H1 (cell line): ENCODE results near the gene PRKN. TPM values are rescaled to one million over a fixed set of nuclear protein-coding genes. Genes with fewer than 3 reads are reported as not detected.

Experiments
- CTCF ChIA-PET: fragments of 300-600 bp; sonication (Branson Sonifier 250); formaldehyde crosslinking; loops from one replicate; lab custom pipeline; 2021; ENCODE audit not compliant: partially characterized antibody; lab: Charles Lee
- POLR2A ChIA-PET: fragments of 300-600 bp; sonication (Branson Sonifier 250); formaldehyde crosslinking; loops from one replicate; lab custom pipeline; 2021; ENCODE audit warnings: inconsistent platforms; ENCODE audit not compliant: partially characterized antibody; lab: Charles Lee
- DNase-seq, 2 experiments: peaks; one replicate each; pipeline versions ENCODE4 v3.0.0 to v3.0.0-alpha.2; 2010 to 2022; ENCODE audit warnings: low spot score in 2 of 2, low read depth in 1 of 2, mixed read lengths in 1 of 2
- FAIRE-seq: peaks from 2 replicates; lab custom pipeline; 2011; peaks lifted over from hg19 to GRCh38; lab: Jason Lieb, UNC
- H2AFZ ChIP-seq: 2 replicates; pipeline ENCODE4 v1.8.1; 2012; ENCODE audit warnings: low read length, inconsistent platforms
- H2AK5ac ChIP-seq: 2 replicates; pipeline ENCODE4 v1.6.1; 2013; ENCODE audit warnings: low read depth, low read length
- H2BK120ac ChIP-seq: replicated peaks from 2 replicates; pipeline ENCODE3; 2013; ENCODE audit warnings: low read depth, low read length, inconsistent platforms
- H2BK12ac ChIP-seq: 2 replicates; pipeline ENCODE4 v1.6.1; 2013; ENCODE audit warnings: low read depth, low read length
- H2BK15ac ChIP-seq: 2 replicates; pipeline ENCODE4 v1.6.1; 2013; ENCODE audit warnings: low read length
- H2BK20ac ChIP-seq: 2 replicates; pipeline ENCODE4 v1.6.1; 2013; ENCODE audit warnings: low read length
- H2BK5ac ChIP-seq: 2 replicates; pipeline ENCODE4 v1.6.1; 2013; ENCODE audit warnings: low read depth, low read length
- H3K14ac ChIP-seq: 2 replicates; pipeline ENCODE4 v1.6.1; 2013; ENCODE audit warnings: inconsistent platforms; ENCODE audit not compliant: insufficient read length
- H3K18ac ChIP-seq: 2 replicates; pipeline ENCODE4 v1.6.1; 2013; ENCODE audit warnings: low read length; ENCODE audit errors: extremely low read depth
- H3K23ac ChIP-seq: 2 replicates; pipeline ENCODE4 v1.6.1; 2013; ENCODE audit warnings: inconsistent platforms; ENCODE audit not compliant: insufficient read length
- H3K23me2 ChIP-seq: 2 replicates; pipeline ENCODE4 v1.6.1; 2013; ENCODE audit warnings: low read depth, low read length
- H3K27ac ChIP-seq: 2 replicates; pipeline ENCODE4 v1.6.1; 2011; ENCODE audit warnings: low read depth, low read length, inconsistent platforms
- H3K27me3 ChIP-seq, 4 experiments: replicated peaks in 1 of 4; 1 replicate in 1 of 4; 2 replicates in 3 of 4; pipeline versions ENCODE4 v1.6.1 to v1.8.1; 2011 to 2013; ENCODE audit warnings: low read length in 3 of 4, mild to moderate bottlenecking in 3 of 4, inconsistent platforms in 2 of 4, mixed read lengths in 2 of 4, moderate library complexity in 1 of 4; ENCODE audit not compliant: control insufficient read depth in 3 of 4, insufficient read depth in 3 of 4; ENCODE audit errors: extremely low read depth in 1 of 4
- H3K36me3 ChIP-seq, 4 experiments: 2 replicates each; pipeline versions ENCODE4 v1.6.1 to v1.8.1; 2011 to 2013; ENCODE audit warnings: mild to moderate bottlenecking in 4 of 4, low read length in 3 of 4, moderate library complexity in 2 of 4, control low read depth in 1 of 4, inconsistent platforms in 1 of 4; ENCODE audit not compliant: insufficient read depth in 4 of 4, control insufficient read depth in 2 of 4
- H3K4ac ChIP-seq: replicated peaks from 2 replicates; pipeline ENCODE3; 2013; ENCODE audit warnings: low read length, low read depth, mixed read lengths, inconsistent platforms; ENCODE audit not compliant: insufficient read length
- H3K4me1 ChIP-seq, 4 experiments: replicated peaks in 1 of 4; 1 replicate in 1 of 4; 2 replicates in 3 of 4; pipeline versions ENCODE4 v1.6.1 to v1.8.1; 2011 to 2013; ENCODE audit warnings: low read length in 3 of 4, inconsistent platforms in 2 of 4, mixed read lengths in 1 of 4; ENCODE audit not compliant: insufficient read depth in 4 of 4, control insufficient read depth in 3 of 4
- H3K4me2 ChIP-seq, 2 experiments: 2 replicates each; pipeline versions ENCODE4 v1.6.1 to v1.8.1; 2011 to 2013; ENCODE audit warnings: low read depth in 2 of 2, low read length in 2 of 2, control low read depth in 1 of 2, inconsistent platforms in 1 of 2, mild to moderate bottlenecking in 1 of 2; ENCODE audit not compliant: insufficient read depth in 1 of 2
- H3K4me3 ChIP-seq, 4 experiments: fragments of 200-600, 300-600 bp in 1 of 4; sonication (generic), shearing (Covaris generic), sonication (Bioruptor Twin) in 1 of 4; 2 replicates each; pipeline versions ENCODE4 v1.5.1 to v1.8.1; 2011 to 2016; ENCODE audit warnings: low read length in 4 of 4, low read depth in 3 of 4, control low read depth in 2 of 4, inconsistent platforms in 2 of 4, mild to moderate bottlenecking in 2 of 4, mixed read lengths in 1 of 4, moderate library complexity in 1 of 4; ENCODE audit not compliant: insufficient read depth in 2 of 4; ENCODE audit errors: extremely low read depth in 1 of 4
- H3K56ac ChIP-seq: replicated peaks from 2 replicates; pipeline ENCODE3; 2013; ENCODE audit warnings: low read depth, mild to moderate bottlenecking, mixed read lengths, low read length, inconsistent platforms; ENCODE audit not compliant: insufficient read length
- H3K79me1 ChIP-seq: 2 replicates; pipeline ENCODE4 v1.6.1; 2013; ENCODE audit warnings: low read depth, low read length, control low read depth
- H3K79me2 ChIP-seq, 2 experiments: 2 replicates each; pipeline versions ENCODE4 v1.6.1 to v1.8.1; 2012 to 2013; ENCODE audit warnings: low read length in 2 of 2, mild to moderate bottlenecking in 2 of 2, inconsistent platforms in 1 of 2; ENCODE audit not compliant: insufficient read depth in 2 of 2, control insufficient read depth in 1 of 2
- H3K9ac ChIP-seq, 4 experiments: replicated peaks in 1 of 4; 1 replicate in 1 of 4; 2 replicates in 3 of 4; pipeline versions ENCODE4 v1.6.1 to v1.8.1; 2011 to 2013; ENCODE audit warnings: low read depth in 3 of 4, low read length in 3 of 4, control low read depth in 2 of 4, mild to moderate bottlenecking in 2 of 4, moderate library complexity in 2 of 4, inconsistent platforms in 1 of 4; ENCODE audit errors: extremely low read depth in 1 of 4
- H3K9me3 ChIP-seq, 2 experiments: 2 replicates each; pipeline versions ENCODE4 v1.6.1 to v1.8.1; 2012 to 2013; ENCODE audit warnings: mild to moderate bottlenecking in 2 of 2, moderate library complexity in 2 of 2, control low read depth in 1 of 2, inconsistent platforms in 1 of 2, low read depth in 1 of 2, low read length in 1 of 2, mixed read lengths in 1 of 2; ENCODE audit not compliant: insufficient read depth in 2 of 2
- H4K20me1 ChIP-seq, 2 experiments: replicated peaks in 1 of 2; 2 replicates each; pipeline versions ENCODE3 to v1.8.1; 2011 to 2013; ENCODE audit warnings: inconsistent platforms in 2 of 2, low read length in 2 of 2, mild to moderate bottlenecking in 1 of 2; ENCODE audit not compliant: insufficient read depth in 2 of 2, control insufficient read depth in 1 of 2
- H4K5ac ChIP-seq: 2 replicates; pipeline ENCODE4 v1.6.1; 2013; ENCODE audit warnings: low read length, low read depth, mixed read lengths, inconsistent platforms; ENCODE audit not compliant: insufficient read length
- H4K8ac ChIP-seq: 2 replicates; pipeline ENCODE4 v1.8.0; 2013; ENCODE audit warnings: mild to moderate bottlenecking, moderate library complexity, low read length, inconsistent platforms; ENCODE audit not compliant: insufficient read depth; ENCODE audit errors: extremely low read depth
- H4K91ac ChIP-seq: replicated peaks from 2 replicates; pipeline ENCODE3; 2013; ENCODE audit warnings: low read length, mixed read lengths, inconsistent platforms; ENCODE audit not compliant: insufficient read length
- BCL11A ChIP-seq, 2 experiments: IDR thresholded peaks; one replicate each; pipeline ENCODE4 v1.6.1; 2011; ENCODE audit warnings: low read depth in 2 of 2, low read length in 2 of 2, mild to moderate bottlenecking in 2 of 2
- GABPA ChIP-seq: IDR thresholded peaks from 2 replicates; pipeline ENCODE4 v1.6.1; 2011; ENCODE audit warnings: mild to moderate bottlenecking, low read length, moderate library complexity, borderline replicate concordance; ENCODE audit not compliant: insufficient read depth
- KDM4A ChIP-seq: IDR thresholded peaks from one replicate; pipeline ENCODE4 v1.7.1; 2012; ENCODE audit warnings: low read depth, mild to moderate bottlenecking, moderate library complexity, low read length, inconsistent platforms; ENCODE audit not compliant: severe bottlenecking
- POU5F1 ChIP-seq: IDR thresholded peaks from 2 replicates; pipeline ENCODE4 v1.6.1; 2011; ENCODE audit warnings: low read depth, mild to moderate bottlenecking, low read length, moderate library complexity
- SIN3A ChIP-seq, 2 experiments: IDR thresholded peaks in 1 of 2; conservative IDR thresholded peaks in 1 of 2; 2 replicates each; pipeline ENCODE4 v1.6.1; 2011 to 2012; ENCODE audit warnings: low read length in 2 of 2, improper control_type of control experiment in 1 of 2, low read depth in 1 of 2, mild to moderate bottlenecking in 1 of 2
- TBP ChIP-seq: IDR thresholded peaks from 2 replicates; pipeline ENCODE4 v1.6.1; 2011; ENCODE audit warnings: low read depth, low read length, improper control_type of control experiment
- WGBS, 2 experiments: shearing (Covaris generic) in 1 of 2; methylation state at CpG; one replicate each; pipeline versions ENCODE4 v1.1.6 to v1.1.7; 2013 to 2015; ENCODE audit warnings: low lambda C conversion rate in 2 of 2, mixed read lengths in 2 of 2, inconsistent platforms in 1 of 2, low coverage in 1 of 2, missing lambda C conversion rate in 1 of 2; ENCODE audit not compliant: insufficient replicate concordance in 2 of 2, insufficient coverage in 1 of 2, insufficient read length in 1 of 2; ENCODE audit errors: extremely low coverage in 1 of 2, missing lambda C conversion rate in 1 of 2; 5-methylcytosine and 5-hydroxymethylcytosine counted together
- polyA plus RNA-seq, 7 experiments: library from polyadenylated mRNA; depleted of rRNA in 3 of 7; stranded (reverse) in 5 of 7; unstranded in 2 of 7; fragments of >200 nt in 5 of 7; fragments of 200-250 nt in 2 of 7; gene quantifications; 1 replicate in 5 of 7; 2 replicates in 1 of 7; 4 replicates in 1 of 7; pipeline versions ENCODE4 v1.2.1 to v1.2.3, GENCODE V29; 2011 to 2013; ENCODE audit warnings: missing spikeins in 2 of 7, mixed read lengths in 2 of 7
- total RNA-seq: library from RNA; stranded (reverse); fragmentation: NEBNext Ultra II Directional; extraction: Animal tissue kit (Norgen Biotek cat#: 25700); gene quantifications from 2 replicates; pipeline ENCODE4 v1.2.1, GENCODE V29; 2021
- TF ChIP-seq, protein P1 (sequence below), 3 experiments: IDR thresholded peaks; 1 replicate in 2 of 3; 2 replicates in 1 of 3; pipeline versions ENCODE4 v1.5.1 to v1.6.1; 2011; ENCODE audit warnings: low read length in 3 of 3, mild to moderate bottlenecking in 3 of 3, inconsistent platforms in 2 of 3, low read depth in 1 of 3, moderate library complexity in 1 of 3; ENCODE audit not compliant: insufficient read depth in 1 of 3; ENCODE audit errors: control extremely low read depth in 1 of 3

Gene PRKN
- total and polyA plus RNA-seq, 2 of the 8 experiments (the other 6 are each of a cell fraction or from before 2014, with no cell fraction given), result 0.13 to 0.29 TPM

GRCh38 chr6:162750776-162751175 lies 23.2 kb upstream of the PRKN start:
- Histone ChIP-seq H2AFZ (no peak overlapping the region), H4K91ac (no peak overlapping the region), H3K36me3 (no peaks in the 10 kb centered on the region), H4K5ac (no peak overlapping the region), H2BK12ac (no peak overlapping the region), H3K4ac (no peak overlapping the region), H2BK20ac (no peak overlapping the region), H4K8ac (no peak overlapping the region), H2AK5ac (no peak overlapping the region), H3K79me1 (no peaks in the 10 kb centered on the region), H2BK15ac (no peak overlapping the region), H3K23me2 (no peaks in the 10 kb centered on the region), H3K9ac (no peak overlapping the region), H3K56ac (no peak overlapping the region), H3K23ac (no peak overlapping the region), H2BK120ac (no peak overlapping the region), H3K4me1 (no peaks in the 10 kb centered on the region), H4K20me1 (no peaks in the 10 kb centered on the region), H2BK5ac (no peak overlapping the region), H3K18ac (no peak overlapping the region), H3K4me2 (no peak overlapping the region), H3K4me3 (no peak overlapping the region), H3K79me2 (no peaks in the 10 kb centered on the region), H3K27ac (no peak overlapping the region), H3K14ac (no peak overlapping the region), H3K27me3 (no peaks in the 10 kb centered on the region), H3K9me3 (no peaks in the 10 kb centered on the region)
- FAIRE-seq, result no peak
- ChIA-PET CTCF (no interaction called here), POLR2A (no interaction called here)
- DNase-seq, result no peak
- WGBS, 2 experiments, result 78% methylated on average over 3 of the region's 3 CpGs; no CpG with 5 or more reads in 1 of the 2 experiments
- no peak for TF ChIP-seq KDM4A
- no peak for TF ChIP-seq POU5F1
- TF ChIP-seq, protein P1, sequence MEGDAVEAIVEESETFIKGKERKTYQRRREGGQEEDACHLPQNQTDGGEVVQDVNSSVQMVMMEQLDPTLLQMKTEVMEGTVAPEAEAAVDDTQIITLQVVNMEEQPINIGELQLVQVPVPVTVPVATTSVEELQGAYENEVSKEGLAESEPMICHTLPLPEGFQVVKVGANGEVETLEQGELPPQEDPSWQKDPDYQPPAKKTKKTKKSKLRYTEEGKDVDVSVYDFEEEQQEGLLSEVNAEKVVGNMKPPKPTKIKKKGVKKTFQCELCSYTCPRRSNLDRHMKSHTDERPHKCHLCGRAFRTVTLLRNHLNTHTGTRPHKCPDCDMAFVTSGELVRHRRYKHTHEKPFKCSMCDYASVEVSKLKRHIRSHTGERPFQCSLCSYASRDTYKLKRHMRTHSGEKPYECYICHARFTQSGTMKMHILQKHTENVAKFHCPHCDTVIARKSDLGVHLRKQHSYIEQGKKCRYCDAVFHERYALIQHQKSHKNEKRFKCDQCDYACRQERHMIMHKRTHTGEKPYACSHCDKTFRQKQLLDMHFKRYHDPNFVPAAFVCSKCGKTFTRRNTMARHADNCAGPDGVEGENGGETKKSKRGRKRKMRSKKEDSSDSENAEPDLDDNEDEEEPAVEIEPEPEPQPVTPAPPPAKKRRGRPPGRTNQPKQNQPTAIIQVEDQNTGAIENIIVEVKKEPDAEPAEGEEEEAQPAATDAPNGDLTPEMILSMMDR (IDR thresholded peaks at IDR 0.05; ENCODE audit: control extremely low read depth in 1 of 3, insufficient read depth in 1 of 3, low read depth in 1 of 3, low read length in 3 of 3), result no peak
- no peak for TF ChIP-seq BCL11A (IDR thresholded peaks at IDR 0.05; ENCODE audit: low read depth in 2 of 2, low read length in 2 of 2)
- TF ChIP-seq SIN3A (conservative IDR thresholded peaks at IDR 0.05 in 1 of 2, IDR thresholded peaks at IDR 0.05 in 1 of 2; ENCODE audit: low read depth in 1 of 2, low read length in 2 of 2), result no peak
- no peak for TF ChIP-seq TBP
- no peak for TF ChIP-seq GABPA
